Measurements from ENCODE around the gene GOT1. TPM values are rescaled to one million over a fixed set of nuclear protein-coding genes. Genes with fewer than 3 reads are reported as not detected.

Gene GOT1
- total RNA-seq, 1 donor from 2014 or later, result 38.9 TPM

DNA sequence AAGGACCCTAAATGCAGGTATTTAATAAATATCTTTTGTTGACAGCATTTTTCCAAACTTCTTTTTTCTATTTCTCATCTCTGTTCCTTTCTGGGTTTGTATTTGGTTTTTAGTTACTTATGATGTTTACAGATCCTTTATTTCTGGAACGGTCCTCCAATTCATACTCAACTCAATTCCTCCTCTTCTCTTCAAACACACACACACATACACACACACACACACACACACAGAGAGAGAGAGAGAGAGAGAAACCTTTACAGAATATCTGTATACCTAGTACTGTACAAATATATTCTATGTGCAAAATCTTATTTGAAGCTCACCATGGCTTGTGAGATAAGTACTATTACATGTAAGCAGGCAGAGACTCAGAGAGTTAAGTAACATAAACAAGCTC lies 21.6 kb upstream of the GOT1 start:
- H3K4me1 Mint-ChIP-seq (ENCODE audit: low read depth), result peaks cover 5% of the 10 kb centered on the region
- no peak overlapping the region for H3K27ac Mint-ChIP-seq (ENCODE audit: unreplicated experiment)
- no peak for DNase-seq (ENCODE audit: low spot score)
- H3K36me3 Mint-ChIP-seq (ENCODE audit: low read depth), result peaks cover 3% of the 10 kb centered on the region
- H3K27me3 Mint-ChIP-seq (ENCODE audit: low read depth), result peaks cover 75% of the 10 kb centered on the region
- TF ChIP-seq, protein P1, sequence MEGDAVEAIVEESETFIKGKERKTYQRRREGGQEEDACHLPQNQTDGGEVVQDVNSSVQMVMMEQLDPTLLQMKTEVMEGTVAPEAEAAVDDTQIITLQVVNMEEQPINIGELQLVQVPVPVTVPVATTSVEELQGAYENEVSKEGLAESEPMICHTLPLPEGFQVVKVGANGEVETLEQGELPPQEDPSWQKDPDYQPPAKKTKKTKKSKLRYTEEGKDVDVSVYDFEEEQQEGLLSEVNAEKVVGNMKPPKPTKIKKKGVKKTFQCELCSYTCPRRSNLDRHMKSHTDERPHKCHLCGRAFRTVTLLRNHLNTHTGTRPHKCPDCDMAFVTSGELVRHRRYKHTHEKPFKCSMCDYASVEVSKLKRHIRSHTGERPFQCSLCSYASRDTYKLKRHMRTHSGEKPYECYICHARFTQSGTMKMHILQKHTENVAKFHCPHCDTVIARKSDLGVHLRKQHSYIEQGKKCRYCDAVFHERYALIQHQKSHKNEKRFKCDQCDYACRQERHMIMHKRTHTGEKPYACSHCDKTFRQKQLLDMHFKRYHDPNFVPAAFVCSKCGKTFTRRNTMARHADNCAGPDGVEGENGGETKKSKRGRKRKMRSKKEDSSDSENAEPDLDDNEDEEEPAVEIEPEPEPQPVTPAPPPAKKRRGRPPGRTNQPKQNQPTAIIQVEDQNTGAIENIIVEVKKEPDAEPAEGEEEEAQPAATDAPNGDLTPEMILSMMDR (IDR thresholded peaks at IDR 0.05), result no peak
- no peak overlapping the region for H3K4me3 Mint-ChIP-seq (ENCODE audit: unreplicated experiment)
- no peaks in the 10 kb centered on the region for H3K9me3 Mint-ChIP-seq (ENCODE audit: low read depth)

DNA sequence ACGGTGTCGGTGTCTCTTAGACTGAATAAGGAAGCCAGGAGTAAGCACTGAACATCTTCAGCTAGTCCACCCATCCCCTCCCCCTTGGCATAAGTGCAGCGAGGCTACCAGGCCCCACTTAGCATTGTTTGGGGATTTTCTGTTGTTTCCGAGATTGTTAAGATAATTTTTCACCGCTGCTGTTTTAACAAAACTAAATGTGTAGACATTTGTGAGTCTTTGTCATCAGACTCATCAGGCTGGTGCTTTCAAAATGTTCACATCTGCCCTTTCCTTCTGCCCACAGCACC lies 21.0 kb upstream of the GOT1 start:
- Mint-ChIP-seq H3K27ac (ENCODE audit: unreplicated experiment) (no peak overlapping the region), H3K27me3 (ENCODE audit: low read depth) (peaks cover 77% of the 10 kb centered on the region), H3K9me3 (ENCODE audit: low read depth) (no peaks in the 10 kb centered on the region), H3K4me1 (ENCODE audit: low read depth) (peaks cover 5% of the 10 kb centered on the region), H3K36me3 (ENCODE audit: low read depth) (peaks cover 3% of the 10 kb centered on the region), H3K4me3 (ENCODE audit: unreplicated experiment) (no peak overlapping the region)
- DNase-seq (ENCODE audit: low spot score), result no peak
- TF ChIP-seq, protein P1 (IDR thresholded peaks at IDR 0.05), result no peak

DNA sequence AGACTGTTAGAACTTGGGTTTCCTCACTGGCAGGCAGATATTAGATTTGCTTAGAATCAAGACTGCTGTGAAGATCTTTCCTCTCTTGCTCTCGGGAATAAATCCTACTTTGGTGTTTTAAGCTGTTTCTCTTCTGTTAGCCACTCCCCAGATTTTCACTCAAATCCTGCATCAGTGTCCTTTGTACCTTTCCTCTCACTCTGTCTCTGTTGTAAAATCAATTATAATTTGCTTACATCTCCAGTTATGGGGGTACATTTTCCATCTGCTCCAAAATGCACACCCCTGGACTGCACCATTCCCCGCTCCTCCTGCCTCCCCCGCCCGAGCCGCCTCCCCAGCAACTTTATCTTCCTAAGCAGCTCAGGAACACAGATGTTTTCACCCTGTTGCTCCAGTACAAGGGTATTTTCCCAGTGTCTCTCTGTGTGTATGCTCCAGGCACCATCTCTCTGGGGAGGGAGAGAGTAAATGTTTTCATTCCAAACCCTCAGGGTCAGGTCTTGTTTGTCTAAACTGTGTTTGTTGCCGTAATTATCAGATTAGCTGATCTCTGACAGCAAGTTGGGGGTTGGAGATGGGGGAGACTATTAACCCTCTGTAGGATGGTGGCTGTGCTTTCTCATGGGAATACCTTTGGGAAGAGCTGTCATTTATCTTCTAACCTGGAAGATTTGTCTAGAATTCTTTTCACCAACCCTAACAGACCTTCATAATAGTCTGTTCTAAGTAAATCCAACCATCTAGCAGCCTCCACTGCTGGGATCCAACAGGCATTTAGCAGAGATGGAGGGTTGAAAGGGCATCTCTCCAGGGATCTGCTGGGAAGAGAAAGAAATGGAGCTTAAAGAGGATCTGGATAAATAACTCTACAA lies 20.4 kb upstream of the GOT1 start:
- H3K27me3 Mint-ChIP-seq (ENCODE audit: low read depth), result peaks cover 71% of the 10 kb centered on the region
- TF ChIP-seq, protein P1 (IDR thresholded peaks at IDR 0.05), result no peak
- H3K4me3 Mint-ChIP-seq (ENCODE audit: unreplicated experiment), result no peak overlapping the region
- no peaks in the 10 kb centered on the region for H3K9me3 Mint-ChIP-seq (ENCODE audit: low read depth)
- H3K4me1 Mint-ChIP-seq (ENCODE audit: low read depth), result peaks cover 5% of the 10 kb centered on the region
- DNase-seq (ENCODE audit: low spot score), result no peak
- H3K27ac Mint-ChIP-seq (ENCODE audit: unreplicated experiment), result no peak overlapping the region
- peaks cover 3% of the 10 kb centered on the region for H3K36me3 Mint-ChIP-seq (ENCODE audit: low read depth)

DNA sequence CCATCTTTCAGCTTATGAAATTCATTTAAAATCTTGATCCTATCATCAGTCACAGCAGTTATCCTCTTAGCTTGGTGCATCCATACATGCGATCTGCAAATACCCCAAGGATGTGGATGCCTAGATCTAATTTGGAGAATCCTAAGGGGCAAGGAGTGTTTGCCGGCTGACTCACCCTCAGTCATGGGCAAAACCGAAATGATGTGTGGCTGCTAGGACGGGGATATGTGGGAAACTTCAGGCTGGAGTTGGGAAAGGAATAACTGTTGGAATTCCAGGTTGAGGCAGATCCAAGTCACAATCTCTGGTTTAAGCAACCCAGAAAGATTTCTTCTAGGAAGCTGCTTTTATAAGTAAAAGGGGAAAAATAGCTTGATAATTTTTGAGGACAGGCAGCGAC lies 19.7 kb upstream of the GOT1 start:
- no peak for DNase-seq (ENCODE audit: low spot score)
- H3K4me1 Mint-ChIP-seq (ENCODE audit: low read depth), result peaks cover 5% of the 10 kb centered on the region
- no peaks in the 10 kb centered on the region for H3K9me3 Mint-ChIP-seq (ENCODE audit: low read depth)
- H3K4me3 Mint-ChIP-seq (ENCODE audit: unreplicated experiment), result no peak overlapping the region
- peaks cover 3% of the 10 kb centered on the region for H3K36me3 Mint-ChIP-seq (ENCODE audit: low read depth)
- TF ChIP-seq, protein P1 (IDR thresholded peaks at IDR 0.05), result no peak
- H3K27me3 Mint-ChIP-seq (ENCODE audit: low read depth), result peaks cover 65% of the 10 kb centered on the region
- no peak overlapping the region for H3K27ac Mint-ChIP-seq (ENCODE audit: unreplicated experiment)

DNA sequence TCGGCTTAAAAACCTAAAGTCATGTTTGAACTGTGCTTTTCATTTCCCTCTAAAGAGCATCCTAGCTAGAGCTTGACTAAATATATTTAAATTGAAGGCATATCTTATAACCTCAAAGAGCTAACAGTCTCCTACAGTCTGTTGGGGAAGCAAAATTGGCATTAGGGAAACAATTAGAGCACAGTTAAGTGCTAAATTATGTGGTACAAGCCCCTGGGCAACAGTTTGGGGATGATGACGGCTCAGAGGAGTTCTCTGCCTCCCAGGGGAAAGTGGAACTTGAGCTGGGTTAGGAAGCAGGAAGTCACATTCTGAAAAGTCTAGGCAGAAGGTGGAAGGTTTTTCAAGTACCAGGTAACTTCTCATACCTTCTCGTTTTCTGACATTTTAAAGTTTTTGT lies 18.6 kb upstream of the GOT1 start:
- Mint-ChIP-seq H3K9me3 (ENCODE audit: low read depth) (no peaks in the 10 kb centered on the region), H3K4me1 (ENCODE audit: low read depth) (peaks cover 5% of the 10 kb centered on the region), H3K27me3 (ENCODE audit: low read depth) (peaks cover 62% of the 10 kb centered on the region)

More for the DNA sequence above, 18.6 kb upstream of the GOT1 start:
- no peak overlapping the region for H3K4me3 Mint-ChIP-seq (ENCODE audit: unreplicated experiment)
- H3K36me3 Mint-ChIP-seq (ENCODE audit: low read depth), result peaks cover 3% of the 10 kb centered on the region
- H3K27ac Mint-ChIP-seq (ENCODE audit: unreplicated experiment), result no peak overlapping the region
- no peak for DNase-seq (ENCODE audit: low spot score)
- TF ChIP-seq, protein P1 (IDR thresholded peaks at IDR 0.05), result no peak
